ENCODE data around the gene ATP2C2. TPM values are rescaled to one million over a fixed set of nuclear protein-coding genes. Genes with fewer than 3 reads are reported as not detected.

ATP2C2 gene
- total and polyA plus RNA-seq, 9 of the 15 experiments (the other 6 are each of a cell fraction or from before 2014, with no cell fraction given), result 0.75 TPM; not detected in 8

DNA sequence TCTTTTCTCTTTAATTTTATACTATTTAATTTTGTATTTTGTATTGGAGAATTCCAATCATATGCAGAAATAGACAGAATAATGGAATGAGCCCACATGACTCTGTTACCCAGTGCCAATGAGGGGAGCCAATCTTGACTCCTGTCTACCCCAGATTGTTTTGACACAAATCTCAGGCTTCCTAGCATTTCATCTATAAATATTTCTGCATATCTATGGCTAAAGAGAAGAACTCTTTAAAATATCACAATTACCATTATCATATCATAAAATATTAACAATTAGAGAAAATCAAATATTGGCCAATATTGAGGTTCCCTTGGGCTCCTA lies 23.7 kb downstream of the ATP2C2 start:
- H3K27me3 ChIP-seq (ENCODE audit: control insufficient read depth in 2 of 2, insufficient read depth in 2 of 2, low read length in 2 of 2), result peaks cover 42 to 67% of the 10 kb centered on the region in 2 experiments
- H3K9ac ChIP-seq (ENCODE audit: insufficient read depth in 1 of 2, low read depth in 2 of 2, low read length in 2 of 2), result no peak overlapping the region
- H3K4me1 ChIP-seq (replicated peaks in 1 of 2; ENCODE audit: control insufficient read depth in 2 of 2, insufficient read depth in 2 of 2, low read length in 2 of 2), result peaks cover 0 to 5% of the 10 kb centered on the region in 2 experiments; a peak in 1 of 5 replicates
- H3K79me2 ChIP-seq (ENCODE audit: control insufficient read depth, insufficient read depth, low read length), result no peaks in the 10 kb centered on the region
- no peaks in the 10 kb centered on the region for H3K36me3 ChIP-seq (ENCODE audit: control insufficient read depth, insufficient read depth, low read length)
- H3K27ac ChIP-seq (ENCODE audit: extremely low read depth, low read depth, low read length), result no peak overlapping the region
- no peak overlapping the region for H3K4me3 ChIP-seq
- H2AFZ ChIP-seq (ENCODE audit: low read depth, low read length), result no peak overlapping the region
- DNase-seq (ENCODE audit: extremely low read depth in 1 of 4, low spot score in 3 of 4) (no peak), FAIRE-seq (no peak), ATAC-seq (no peak)
- in situ Hi-C loops (cut with MboI) (no loop called here), intact Hi-C loops (cut with micrococcal nuclease) (no loop called here)
- no TSS peak for BruUV-seq (replicated peaks)
- H3K9me1 ChIP-seq (ENCODE audit: control insufficient read depth, insufficient read depth, low read length), result no peaks in the 10 kb centered on the region
- POLR2A ChIA-PET, result no interaction called here
- no peak overlapping the region for H3K4me2 ChIP-seq (ENCODE audit: insufficient read depth, low read length)
- CTCF ChIA-PET (ENCODE audit: low intra/inter-chr PET ratio), result no interaction called here
- H4K20me1 ChIP-seq (replicated peaks; ENCODE audit: control insufficient read depth, insufficient read depth, low read length), result peaks cover 4% of the 10 kb centered on the region; the same call in 1 of the 2 replicates
- no peaks in the 10 kb centered on the region for H3K9me3 ChIP-seq (replicated peaks; ENCODE audit: control insufficient read depth, insufficient read depth, low read depth, low read length)
- TF ChIP-seq PHF8 (IDR thresholded peaks at IDR 0.05; ENCODE audit: borderline replicate concordance, low read length) (no peak), XRCC5 (IDR thresholded peaks at IDR 0.05; ENCODE audit: low read depth, low read length) (no peak), BHLHE40 (IDR thresholded peaks at IDR 0.05; ENCODE audit: low read length) (no peak), HINFP (tag; conservative IDR thresholded peaks at IDR 0.05; ENCODE audit: low read depth) (no peak), BACH1 (tag; IDR thresholded peaks at IDR 0.05) (no peak), GTF2E2 (tag; IDR thresholded peaks at IDR 0.05) (no peak), MCM3 (IDR thresholded peaks at IDR 0.05) (no peak), TBP (optimal IDR thresholded peaks at IDR 0.05; ENCODE audit: low read depth, low read length) (no peak), ZNF668 (CRISPR knock-in tag; IDR thresholded peaks at IDR 0.05) (no peak), RBM15 (IDR thresholded peaks at IDR 0.05; ENCODE audit: insufficient read depth, low read length) (no peak), AFF4 (CRISPR knock-in tag; IDR thresholded peaks at IDR 0.05) (no peak), CBFA2T3 (IDR thresholded peaks at IDR 0.05) (no peak)

Measured in K562 (cell line).